HG03280 (cell line): ENCODE measurements around the gene DIDO1.
"Not testable (repeated sequence)": the region's sequence is repeated elsewhere in the genome, so short reads cannot be mapped to it uniquely, and the experiment has no call there.

Experiments used
- ATAC-seq: cut with Tn5 transposase; IDR thresholded peaks from one replicate; pipeline ENCODE4 v1.9.1; 2021; ENCODE audit warnings: mild to moderate bottlenecking, moderate library complexity; ENCODE audit not compliant: unreplicated experiment

Gene DIDO1

GRCh38 chr20:62962891-62963613, 36.7 kb upstream of the DIDO1 start:
- ATAC-seq, result no peak

- no peak for ATAC-seq
These were observed 36.0 kb upstream of the DIDO1 start for GRCh38 chr20:62962221-62962879.

GRCh38 chr20:62961799-62962198, 35.5 kb upstream of the DIDO1 start:
- no peak for ATAC-seq

- ATAC-seq, result no peak
These were observed 35.0 kb upstream of the DIDO1 start for GRCh38 chr20:62961310-62961783.

GRCh38 chr20:62960446-62961309, 34.4 kb upstream of the DIDO1 start:
- ATAC-seq, result not testable (repeated sequence)

- no peak for ATAC-seq
These were observed 33.7 kb upstream of the DIDO1 start for GRCh38 chr20:62959998-62960436.

- no peak for ATAC-seq
These were observed 33.0 kb upstream of the DIDO1 start for GRCh38 chr20:62959101-62959971.

- no peak for ATAC-seq
These were observed 32.2 kb upstream of the DIDO1 start for GRCh38 chr20:62958388-62959100.

GRCh38 chr20:62957136-62958117, 31.1 kb upstream of the DIDO1 start:
- no peak for ATAC-seq

GRCh38 chr20:62956387-62957135, 30.3 kb upstream of the DIDO1 start:
- no peak for ATAC-seq

GRCh38 chr20:62955519-62956386, 29.4 kb upstream of the DIDO1 start:
- ATAC-seq, result no peak

- ATAC-seq, result peak; percentile 62
These were observed 27.8 kb upstream of the DIDO1 start for GRCh38 chr20:62953839-62954703.

GRCh38 chr20:62952968-62953838, 26.9 kb upstream of the DIDO1 start:
- no peak for ATAC-seq

GRCh38 chr20:62952373-62952967, 26.2 kb upstream of the DIDO1 start, which contains the start of gene SLC17A9:
Gene SLC17A9 (plus strand): TSS chr20:62952709. CDS start chr20:62952831, 122 bp downstream.
- peak; percentile 68 for ATAC-seq
